ENCODE measurements around the gene ARL8A.
"Not testable (repeated sequence)": the region's sequence is repeated elsewhere in the genome, so short reads cannot be mapped to it uniquely, and the experiment has no call there.

Gene ARL8A

GRCh38 chr1:202144402-202145067, at the start of gene ARL8A:
TSS of gene ARL8A (minus strand) at chr1:202144737. CDS start at chr1:202144572, 165 bp downstream.
- peak; percentile 87 for DNase-seq (ENCODE audit: low spot score)

GRCh38 chr1:202194328-202194648, 49.8 kb upstream of the ARL8A start:
- DNase-seq (ENCODE audit: low spot score) = no peak

GRCh38 chr1:202193614-202194327, 49.2 kb upstream of the ARL8A start, which contains the start of gene LGR6:
TSS of gene LGR6 (plus strand) at chr1:202193799. CDS start at chr1:202193990, 191 bp downstream.
- no peak for DNase-seq (ENCODE audit: low spot score)

GRCh38 chr1:202192770-202193613, 48.5 kb upstream of the ARL8A start:
- no peak for DNase-seq (ENCODE audit: low spot score)

- not testable (repeated sequence) for DNase-seq (ENCODE audit: low spot score)
Observed at GRCh38 chr1:202191391-202191790, 46.9 kb upstream of the ARL8A start.

DNA sequence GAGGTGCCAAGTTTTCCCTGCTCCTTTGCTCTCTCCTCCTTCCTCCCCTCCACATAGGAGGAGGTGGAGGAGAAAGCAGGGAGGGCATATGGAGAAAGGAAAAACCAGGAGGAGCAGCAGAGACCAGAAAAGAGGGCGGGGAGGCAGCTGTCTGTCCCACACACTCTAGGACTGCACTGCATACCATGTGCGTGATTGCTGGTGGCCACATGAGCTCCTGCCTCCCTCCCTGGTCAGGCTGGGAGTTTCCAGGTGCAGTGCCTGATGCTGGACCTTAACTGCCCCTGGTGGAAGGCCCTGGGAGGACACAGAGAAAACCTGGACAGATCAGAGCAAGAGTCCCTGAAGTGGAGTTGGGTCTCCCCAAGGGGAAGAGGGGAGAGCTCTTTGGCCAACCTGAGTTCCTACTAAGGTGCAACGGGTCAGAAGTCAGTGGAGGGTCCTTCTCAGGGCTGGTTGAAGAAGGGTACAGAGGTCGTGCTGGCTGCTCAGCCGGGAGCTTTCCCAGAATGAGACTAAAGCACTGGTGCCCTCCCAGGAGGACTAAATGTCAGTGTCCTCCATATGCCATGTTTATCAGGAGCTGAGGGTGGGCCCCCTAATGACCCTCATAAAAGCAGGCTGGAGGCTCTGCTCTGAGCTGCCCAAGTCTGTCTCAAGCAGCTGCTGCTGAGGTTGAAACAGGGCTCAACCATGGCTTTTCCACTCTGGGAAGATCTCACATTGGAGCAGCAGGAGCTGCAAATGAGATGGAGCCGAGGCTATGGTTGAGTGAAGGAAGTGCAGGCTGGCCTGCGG, 45.6 kb upstream of the ARL8A start:
- DNase-seq (ENCODE audit: low spot score) = no peak

- no peak for DNase-seq (ENCODE audit: low spot score)
Observed at GRCh38 chr1:202189001-202189790, 44.7 kb upstream of the ARL8A start.

- no peak for DNase-seq (ENCODE audit: low spot score)
Observed at GRCh38 chr1:202187697-202188407, 43.3 kb upstream of the ARL8A start.

GRCh38 chr1:202187041-202187671, 42.6 kb upstream of the ARL8A start:
- no peak for DNase-seq (ENCODE audit: low spot score)

- DNase-seq (ENCODE audit: low spot score) = no peak
Observed at GRCh38 chr1:202186327-202186726, 41.8 kb upstream of the ARL8A start.

DNA sequence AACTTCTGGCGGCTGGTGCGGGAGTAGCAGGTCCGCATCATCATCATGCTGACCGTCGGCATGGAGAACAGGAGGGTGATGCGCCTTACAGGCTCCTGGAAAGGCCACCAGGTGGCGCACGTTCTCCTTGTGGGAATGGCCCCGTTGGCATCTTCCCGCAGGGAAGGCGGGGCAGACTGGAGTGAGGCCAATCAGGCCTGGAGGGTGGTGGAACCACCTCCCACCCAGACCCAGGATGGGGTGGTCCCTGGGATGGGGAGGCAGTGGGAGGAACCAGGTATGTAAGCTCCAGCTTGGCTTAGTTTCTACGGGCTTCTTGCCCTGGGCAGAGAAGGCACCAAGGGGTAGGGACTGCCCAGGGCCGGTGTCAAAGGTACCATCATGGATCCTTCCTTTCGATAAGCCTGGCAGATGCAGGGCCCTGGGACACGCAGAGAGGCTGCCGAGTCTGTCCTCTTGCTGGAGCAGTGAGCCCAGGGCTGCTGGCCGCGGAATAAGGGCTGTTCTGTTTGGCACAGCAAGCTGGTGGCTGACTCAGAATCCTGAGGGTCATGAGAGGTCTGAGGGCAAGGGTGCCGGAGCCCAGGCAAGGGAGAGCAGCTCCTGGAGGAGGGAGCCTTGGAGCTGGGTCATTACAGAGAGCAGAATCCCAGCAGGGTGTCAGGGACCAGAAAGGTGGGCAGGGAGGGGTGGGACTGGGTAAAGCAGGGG, 40.4 kb upstream of the ARL8A start:
- no peak for DNase-seq (ENCODE audit: low spot score)

DNA sequence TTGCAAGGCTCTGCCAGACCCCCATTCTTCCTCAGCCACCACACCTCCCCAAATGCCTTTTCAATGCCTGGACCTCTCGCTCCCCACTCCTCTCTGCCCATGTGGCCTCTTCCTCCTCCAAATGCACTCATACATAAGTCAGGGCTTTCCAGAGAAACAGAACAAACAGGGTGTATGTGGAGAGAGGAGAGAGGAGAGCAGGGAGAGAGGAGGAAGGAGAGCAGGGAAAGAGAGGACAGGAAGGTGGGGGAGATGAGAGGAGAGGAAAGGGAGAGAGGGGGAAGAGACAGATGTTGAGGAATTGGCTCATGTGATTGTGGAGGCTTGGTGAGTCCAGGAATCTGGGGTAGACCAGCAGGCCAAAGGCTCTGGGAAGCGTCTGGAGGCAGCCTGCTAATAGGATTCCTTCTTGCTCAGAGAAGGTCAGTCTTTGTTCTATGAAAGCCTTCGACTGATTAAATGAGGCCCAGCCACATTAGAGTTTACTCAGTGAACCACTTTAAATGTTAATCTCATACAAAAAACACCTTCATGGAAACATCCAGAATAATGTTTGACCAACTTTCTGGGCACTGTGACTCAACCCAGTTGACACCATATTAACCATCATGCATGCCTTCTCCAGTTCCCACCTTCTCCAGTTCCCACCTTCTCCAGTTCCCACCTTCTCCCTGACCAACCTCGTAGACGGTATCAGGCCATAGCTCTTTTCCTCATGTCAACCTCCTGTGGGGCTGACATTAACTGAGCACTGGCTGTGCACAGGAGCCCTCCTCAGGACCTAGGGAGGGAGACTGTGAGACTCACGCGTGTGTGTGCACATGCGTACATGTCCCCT, 37.7 kb upstream of the ARL8A start:
- DNase-seq (ENCODE audit: low spot score) = no peak

DNA sequence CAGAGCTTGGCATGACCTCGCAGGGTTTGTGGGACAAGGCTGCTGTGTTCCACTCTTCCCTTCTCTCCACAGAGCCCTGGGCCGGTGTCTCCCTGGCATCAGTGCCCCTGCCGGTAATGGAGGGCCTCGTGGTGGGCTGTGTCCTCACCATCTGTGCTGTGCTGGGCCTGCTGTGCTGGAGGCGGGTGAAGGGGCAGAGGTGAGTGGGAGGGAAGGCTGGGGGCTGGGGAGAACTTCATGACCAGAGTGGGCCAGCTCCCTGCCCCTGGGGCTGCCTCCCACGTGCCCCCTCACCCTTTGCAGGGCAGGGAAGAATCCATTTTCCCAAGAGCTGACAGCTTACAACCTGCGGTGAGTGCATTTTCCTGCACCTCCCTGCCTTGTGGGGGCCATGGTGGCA, 37.0 kb upstream of the ARL8A start:
- DNase-seq (ENCODE audit: low spot score) = no peak

DNA sequence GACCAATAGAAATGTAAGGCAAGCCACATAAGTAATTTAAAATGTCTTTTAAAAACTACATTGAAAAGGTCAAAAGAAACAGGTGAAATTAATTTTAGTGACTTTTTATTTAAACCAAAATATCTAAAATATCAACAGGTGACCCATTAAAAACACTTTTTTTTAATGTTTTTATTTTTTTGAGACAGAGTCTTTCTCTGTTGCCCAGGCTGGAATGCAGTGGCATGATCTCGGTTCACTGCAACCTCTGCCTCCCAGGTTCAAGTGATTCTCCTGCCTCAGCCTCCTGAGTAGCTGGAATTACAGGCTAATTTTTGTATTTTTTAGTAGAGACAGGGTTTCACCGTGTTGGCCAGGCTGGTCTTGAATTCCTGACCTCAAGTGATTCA, 36.2 kb upstream of the ARL8A start:
- not testable (repeated sequence) for DNase-seq (ENCODE audit: low spot score)

DNA sequence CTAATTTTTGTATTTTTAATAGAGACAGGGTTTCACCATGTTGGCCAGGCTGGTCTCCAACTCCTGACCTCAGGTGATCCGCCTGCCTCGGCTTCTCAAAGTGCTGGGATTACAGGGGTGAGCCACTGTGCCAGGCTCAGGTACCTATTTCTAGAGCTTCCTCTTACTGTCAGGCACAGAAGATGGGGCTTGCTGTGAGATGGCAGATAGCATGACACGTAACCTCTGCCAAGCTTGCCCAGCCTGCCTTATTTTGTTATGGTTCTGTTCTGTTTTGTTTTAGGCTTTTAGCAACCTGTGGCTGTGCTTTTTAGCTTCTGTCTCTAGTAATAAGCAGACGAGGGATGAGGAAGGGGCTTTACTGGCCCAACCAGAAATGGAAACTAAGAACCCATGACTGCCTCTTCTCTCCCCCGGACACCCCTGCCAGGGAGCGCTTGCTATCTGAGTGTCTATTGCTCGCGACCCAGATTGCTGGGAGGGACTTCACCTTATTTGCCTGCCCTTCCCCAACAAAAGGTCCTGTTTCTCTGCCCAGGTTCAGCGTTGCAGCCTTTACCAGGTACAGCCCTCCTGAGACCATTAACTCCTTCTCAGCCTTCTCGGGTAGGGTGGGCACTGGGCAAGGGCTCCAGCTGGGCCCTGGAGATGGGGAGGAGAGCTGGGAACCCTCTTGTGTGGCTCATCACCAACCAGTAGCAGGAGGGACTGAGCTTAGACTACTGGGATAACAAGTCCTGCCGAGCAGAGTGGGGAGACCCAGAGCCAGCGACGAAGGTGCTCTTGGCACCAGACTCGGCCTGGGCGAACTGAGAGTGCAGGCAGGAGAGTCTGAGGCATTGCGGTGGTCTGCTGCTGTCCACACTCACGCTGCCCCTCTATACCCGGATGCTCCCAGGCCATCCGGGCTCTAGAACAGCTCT, 35.6 kb upstream of the ARL8A start:
- no peak for DNase-seq (ENCODE audit: low spot score)

DNA sequence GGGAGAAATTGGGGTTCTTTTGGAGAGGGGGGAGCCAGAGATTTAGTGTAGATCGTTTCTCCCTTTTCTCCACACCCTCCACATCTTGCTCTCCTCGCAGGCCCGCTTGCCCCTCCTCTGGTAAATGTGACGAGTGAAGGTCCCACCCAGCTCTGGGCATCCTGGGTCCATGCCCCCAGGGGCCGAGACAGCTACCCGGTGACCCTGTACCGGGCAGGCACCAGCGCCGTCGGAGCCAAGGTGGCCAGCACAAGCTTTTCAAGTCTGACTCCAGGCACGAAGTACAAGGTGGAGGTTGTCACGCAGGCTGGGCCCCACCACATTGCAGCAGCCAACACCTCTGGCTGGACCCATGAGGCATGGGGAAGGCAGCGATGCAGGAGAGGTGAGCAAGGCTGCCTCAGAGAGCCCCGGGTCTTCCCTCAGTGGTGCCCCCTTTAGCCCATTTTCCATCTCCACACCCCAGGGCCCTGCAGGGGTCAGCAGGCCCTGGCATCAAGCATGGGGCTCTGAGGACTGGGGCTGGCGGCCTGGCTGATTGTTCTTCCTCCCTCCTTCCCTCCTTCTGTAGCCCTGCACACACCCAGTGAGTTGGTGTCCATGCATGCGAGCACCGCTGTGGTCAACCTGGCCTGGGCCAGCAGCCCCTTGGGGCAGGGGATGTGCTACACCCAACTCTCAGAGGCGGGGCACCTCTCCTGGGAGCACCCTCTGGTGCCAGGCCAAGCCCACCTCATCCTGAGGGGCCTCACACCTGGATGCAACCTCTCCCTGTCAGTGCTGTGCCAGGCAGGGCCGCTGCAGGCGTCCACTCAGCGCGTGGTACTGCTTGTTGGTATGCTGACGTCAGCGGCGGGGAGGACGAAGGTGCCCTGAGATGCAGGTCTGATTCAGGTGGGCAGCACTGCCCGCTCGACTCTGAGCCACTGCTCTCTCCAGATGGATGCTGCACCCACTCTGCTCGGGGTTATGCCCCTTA, 32.7 kb upstream of the ARL8A start:
- no peak for DNase-seq (ENCODE audit: low spot score)
